IPS-NIHi7 (cell line): ENCODE results near the gene PSMG4.

Experiments
- DNase-seq: peaks from one replicate; pipeline ENCODE4 v3.0.0; 2012; ENCODE audit warnings: mixed read lengths; ENCODE audit errors: extremely low spot score

PSMG4 gene

GRCh38 chr6:3258720-3259490 is at the start of gene PSMG4:
PSMG4 (plus strand) TSS chr6:3258947; CDS start chr6:3259023, 76 bp downstream.
- DNase-seq, result peak; percentile 99

DNA sequence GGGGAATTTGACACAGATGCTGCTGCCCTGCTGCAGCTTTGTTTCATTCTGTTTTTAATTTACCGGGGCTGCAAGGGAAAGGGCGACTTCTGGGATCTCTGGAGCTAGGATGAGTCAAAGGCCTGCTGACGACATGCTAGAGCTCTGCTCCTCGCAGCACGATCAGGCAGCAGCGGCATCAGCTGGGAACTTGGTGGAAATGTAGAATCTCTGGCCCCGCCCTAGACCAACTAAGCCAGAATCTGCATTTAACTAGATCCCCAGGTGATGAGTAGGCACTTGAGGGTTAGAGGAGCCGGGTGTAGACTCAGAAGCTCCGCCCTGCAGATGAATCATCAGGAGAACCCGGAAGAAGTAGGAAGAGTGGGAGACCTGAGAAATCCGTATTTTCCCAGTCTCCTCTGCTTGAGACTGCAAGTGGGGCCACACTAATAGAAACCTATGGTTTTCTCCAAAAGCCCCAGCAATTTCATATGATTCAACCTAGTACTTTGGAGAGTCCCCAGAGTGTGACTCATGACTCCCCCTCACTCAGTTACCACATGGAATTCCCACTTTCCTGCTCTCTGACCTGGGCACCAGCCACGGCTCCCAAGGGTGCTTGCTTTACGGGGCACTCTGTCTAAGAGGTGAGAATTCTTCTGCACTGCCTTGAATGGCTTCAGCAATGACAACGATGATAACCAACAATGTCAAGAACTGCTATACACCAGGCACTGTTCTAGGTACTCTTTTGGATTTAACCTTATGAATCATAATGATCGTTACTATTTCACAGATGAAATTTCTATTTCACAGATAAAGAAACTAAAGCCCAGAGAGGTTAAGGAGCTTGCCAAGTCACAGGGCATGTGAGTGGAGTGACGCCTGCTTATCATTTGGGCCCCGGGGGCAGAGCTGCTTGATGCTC is 49.4 kb upstream of the PSMG4 start:
- DNase-seq, result peak; percentile 87

DNA sequence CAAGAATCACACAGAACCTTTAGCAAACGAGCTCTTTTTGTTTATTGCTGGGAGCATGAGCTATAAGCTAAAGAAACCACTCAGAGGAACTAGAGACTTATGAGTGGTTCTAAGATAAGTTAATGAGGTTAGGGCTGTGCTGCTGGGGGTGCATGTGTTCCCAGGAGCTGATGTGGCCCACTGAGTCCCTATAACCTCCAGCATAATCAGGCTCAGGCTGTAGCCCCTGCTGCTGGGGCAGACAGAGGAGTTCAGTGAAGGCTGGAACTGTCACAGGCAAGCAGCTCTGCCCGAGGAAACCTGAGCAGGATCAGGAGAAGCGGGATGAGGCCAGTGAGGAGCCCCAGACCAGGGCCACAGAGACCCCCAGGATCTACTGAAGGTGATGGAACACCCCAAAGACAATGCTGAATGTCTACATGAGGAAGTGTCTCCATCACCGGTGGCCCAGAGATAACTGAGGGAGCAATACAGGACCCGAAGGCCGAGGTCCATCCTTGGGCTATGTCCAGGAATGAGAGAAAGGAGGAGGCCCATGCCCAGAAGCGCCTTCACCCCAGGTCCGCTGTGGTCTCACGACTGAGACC is 48.6 kb upstream of the PSMG4 start:
- DNase-seq, result no peak

GRCh38 chr6:3211681-3212080 is 47.1 kb upstream of the PSMG4 start:
- DNase-seq, result no peak

DNA sequence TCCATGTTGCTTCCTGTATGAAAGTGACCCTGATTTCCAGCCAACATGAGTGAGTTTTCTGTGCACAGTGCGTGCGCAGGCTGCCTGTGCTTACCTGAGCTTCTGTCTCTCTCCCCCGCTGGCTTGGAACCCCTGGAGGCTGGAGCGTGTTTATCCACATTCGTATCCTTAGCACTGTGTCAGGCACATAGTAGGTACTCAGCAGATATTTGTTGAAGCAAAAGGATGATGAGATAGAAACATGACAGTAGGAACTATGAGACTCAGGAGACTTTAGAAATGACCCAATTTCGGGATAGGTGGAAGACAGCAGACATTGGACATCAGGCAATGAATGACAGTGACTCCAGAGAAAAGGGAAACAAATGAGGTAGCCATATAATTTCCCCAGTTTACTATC is 46.5 kb upstream of the PSMG4 start:
- DNase-seq, result no peak

DNA sequence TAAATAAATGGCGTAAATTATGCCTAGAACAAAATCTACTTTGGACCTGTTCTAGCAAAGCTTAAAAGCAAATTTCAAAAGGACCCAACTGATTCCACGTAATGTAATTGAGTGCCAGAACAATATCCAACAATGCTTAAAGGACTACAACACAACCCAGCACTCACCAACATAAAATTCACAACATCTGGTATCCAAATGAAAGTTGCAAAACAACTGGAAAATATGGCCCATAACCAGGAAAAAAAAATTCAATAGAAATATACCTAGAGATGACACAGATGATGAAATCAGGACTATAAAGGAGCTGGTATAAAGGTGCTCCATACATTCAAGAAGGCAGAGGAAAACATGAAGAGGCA is 45.4 kb upstream of the PSMG4 start:
- DNase-seq, result no peak

- DNase-seq, result no peak
These were observed 43.8 kb upstream of the PSMG4 start for GRCh38 chr6:3214898-3215297.

DNA sequence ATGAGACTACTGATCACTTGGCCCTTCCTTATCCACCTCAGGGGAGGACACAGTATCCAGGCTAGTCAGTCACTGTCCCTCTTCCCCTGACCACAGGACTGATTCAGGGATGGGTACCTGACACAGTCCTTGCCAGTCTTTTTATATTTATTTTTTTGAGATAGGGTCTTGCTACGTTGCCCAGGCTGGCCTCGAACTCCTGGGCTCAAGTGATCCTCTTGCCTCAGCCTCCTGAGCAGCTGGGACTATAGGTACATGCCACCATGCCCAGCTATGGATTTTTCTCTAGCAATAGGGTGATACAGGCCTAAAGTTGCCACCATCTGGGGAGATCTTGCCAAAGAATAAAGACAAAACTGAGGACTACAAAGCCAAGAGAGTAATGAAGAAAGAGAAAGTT is 41.5 kb upstream of the PSMG4 start:
- no peak for DNase-seq

- DNase-seq, result no peak
These were observed 40.5 kb upstream of the PSMG4 start for GRCh38 chr6:3218266-3218665.

GRCh38 chr6:3220366-3220765 is 38.4 kb upstream of the PSMG4 start:
- no peak for DNase-seq

- no peak for DNase-seq
These were observed 37.2 kb upstream of the PSMG4 start for GRCh38 chr6:3221578-3221977.

DNA sequence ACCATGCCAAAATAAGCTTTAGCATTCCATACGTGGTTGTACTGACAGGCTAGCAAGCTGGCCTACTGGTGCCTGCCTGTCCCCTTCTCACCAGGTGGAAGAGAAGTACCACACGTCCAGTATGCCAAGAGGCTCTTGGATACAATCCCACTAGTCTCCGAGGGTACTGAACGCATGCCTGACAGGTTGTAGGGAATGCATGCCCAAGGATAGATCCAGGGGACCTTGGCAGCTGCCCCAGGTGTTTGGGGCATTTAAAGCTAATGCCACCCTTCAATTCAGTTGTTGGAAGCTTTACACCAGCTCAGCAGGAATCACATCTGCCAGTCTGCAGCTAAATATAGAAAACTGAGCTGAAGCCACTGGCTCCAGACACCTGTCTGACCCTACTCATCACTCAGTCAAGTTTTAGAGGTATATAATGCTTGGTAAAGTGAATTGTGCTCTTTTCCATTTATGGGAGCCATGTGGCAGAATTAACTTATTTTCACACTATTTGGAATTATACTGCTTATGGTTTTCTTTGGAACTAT is 36.2 kb upstream of the PSMG4 start:
- DNase-seq, result no peak

GRCh38 chr6:3226042-3226441 is 32.7 kb upstream of the PSMG4 start:
- DNase-seq, result no peak

DNA sequence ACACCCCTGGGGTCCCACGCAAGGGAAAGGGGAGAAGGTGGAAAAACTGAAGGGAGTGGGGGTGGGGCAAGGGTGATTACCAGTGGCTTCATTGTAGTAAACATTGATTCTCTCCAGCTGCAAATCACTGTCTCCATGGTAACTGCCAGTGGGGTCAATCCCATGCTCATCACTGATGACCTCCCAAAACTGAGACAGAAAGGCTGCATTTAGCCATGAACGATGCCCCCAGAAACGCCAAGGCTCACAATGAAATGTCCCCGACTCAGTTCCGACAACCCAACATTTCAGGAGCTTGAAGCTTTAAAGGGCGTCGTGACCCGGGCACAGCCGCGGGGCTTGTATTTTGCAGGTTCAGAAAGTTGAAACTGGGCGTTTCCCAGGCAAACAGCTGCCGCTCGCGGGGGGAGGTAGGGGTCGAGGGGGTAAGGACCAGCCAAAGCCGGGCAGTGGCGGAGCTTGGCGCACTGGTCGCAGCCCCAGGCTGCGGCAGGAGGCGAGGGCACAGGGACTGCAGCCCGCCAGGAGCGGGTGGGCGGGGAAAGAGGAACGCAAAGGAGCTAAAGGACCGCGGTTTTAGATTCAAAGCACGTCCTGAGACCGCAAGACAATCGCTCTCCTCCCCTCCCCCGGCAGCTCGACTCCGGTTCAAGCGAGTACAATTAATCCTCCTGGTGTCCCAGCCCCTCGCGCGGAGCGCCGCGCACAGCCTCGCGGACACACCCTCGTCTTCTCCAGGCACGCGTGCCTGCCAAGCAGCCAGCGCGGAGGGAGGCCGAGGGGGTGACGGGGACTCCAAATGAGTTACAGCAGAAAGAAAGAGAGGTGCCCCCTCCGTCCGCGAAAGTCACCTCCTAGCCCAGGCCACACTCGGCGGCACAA is 32.0 kb upstream of the PSMG4 start:
- no peak for DNase-seq

DNA sequence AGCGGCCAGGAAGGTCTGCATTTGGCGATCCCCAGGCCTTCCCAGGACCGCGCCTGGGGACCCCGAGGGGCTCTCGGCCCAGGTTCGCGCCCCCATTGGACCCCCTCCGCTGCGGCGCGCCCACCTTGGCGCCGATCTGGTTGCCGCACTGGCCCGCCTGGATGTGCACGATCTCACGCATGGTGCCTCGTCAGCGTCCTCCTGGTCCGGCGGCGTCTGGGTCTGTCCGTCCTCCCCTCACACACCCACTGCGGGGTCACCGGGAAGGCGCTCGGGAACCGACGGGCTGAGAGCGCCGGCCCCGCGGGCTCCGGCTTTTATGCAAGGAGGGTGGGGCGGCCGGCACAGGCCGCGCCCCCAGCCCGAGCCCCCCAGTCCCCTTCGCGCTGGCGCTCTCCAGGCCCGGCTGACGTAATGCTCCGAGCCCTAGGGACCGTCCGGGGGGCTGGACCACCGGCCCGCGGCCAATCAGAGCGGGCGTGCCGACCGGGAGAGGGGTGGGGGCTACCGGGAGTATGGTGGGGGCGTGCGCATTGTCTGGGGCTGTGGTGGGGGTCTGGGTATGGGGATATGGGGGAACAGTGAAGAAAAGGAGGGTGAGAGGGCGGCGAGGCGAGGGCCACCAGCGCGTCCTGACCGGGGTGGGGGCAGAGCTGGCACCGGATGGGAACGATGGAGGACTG is 31.2 kb upstream of the PSMG4 start, which contains the start of gene TUBB2B:
Gene TUBB2B, minus strand, starts transcription at position 291 of the 683 bp plus-strand sequence. Its CDS starts 110 bp downstream, at position 181.
- DNase-seq, result peak; percentile 94

GRCh38 chr6:3228046-3228671 is 30.6 kb upstream of the PSMG4 start:
- peak; percentile 55 for DNase-seq

- DNase-seq, result no peak
These were observed 29.8 kb upstream of the PSMG4 start for GRCh38 chr6:3228771-3229565.

DNA sequence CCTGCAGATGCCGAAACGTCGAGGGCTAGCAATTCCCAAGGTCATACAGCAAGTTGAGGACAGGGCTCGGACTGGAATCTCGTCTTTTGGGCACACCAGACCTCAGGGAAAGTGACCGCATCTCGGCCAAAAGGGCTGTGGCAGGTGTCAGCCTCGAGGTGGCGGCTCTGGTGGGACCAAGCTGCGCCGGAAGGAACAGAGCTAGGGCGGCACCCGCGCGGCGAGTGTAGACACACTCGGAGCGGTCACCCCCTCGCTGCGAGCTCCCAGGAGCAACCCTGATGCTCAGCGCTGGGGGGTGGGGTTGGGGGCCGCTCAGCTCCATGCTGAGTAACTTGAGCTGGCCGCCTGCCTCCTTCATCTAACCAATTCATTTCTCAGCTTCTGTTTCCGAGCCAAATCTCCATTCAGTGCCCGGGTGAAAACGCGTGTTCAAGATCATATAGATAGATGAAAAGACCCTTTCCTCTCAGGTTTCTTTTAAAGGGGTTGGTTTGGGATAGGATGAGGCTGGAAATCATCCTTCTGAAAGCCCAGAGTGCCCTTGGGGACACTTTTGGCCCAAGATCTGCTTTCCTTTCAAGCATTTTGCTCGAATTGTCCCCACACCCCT is 29.1 kb upstream of the PSMG4 start:
- DNase-seq, result no peak
